Left colon (tissue), 2 donors: Measurements from ENCODE around the gene NCK2. TPM values are rescaled to one million over a fixed set of nuclear protein-coding genes. Genes with fewer than 3 reads are reported as not detected.

Experiments
- ATAC-seq: fragments of 200-7000 bp; cut with Tn5 transposase; one replicate; pipeline ENCODE4 v1.9.1; 2020; ENCODE audit warnings: mild to moderate bottlenecking, moderate library complexity
- DNase-seq, 2 donors: peaks; one replicate each; pipeline ENCODE4 v3.0.0-alpha.2; 2020
- intact Hi-C, 2 donors: fragments of 100-400 bp; cut with DNase I in 1 of 2; cut with micrococcal nuclease in 1 of 2; formaldehyde crosslinking; loops; one replicate each; pipeline versions ENCODE4 v1.11.2 to v1.14.0; 2022; cut with DNase I, micrococcal nuclease
- total RNA-seq, 2 donors: library from RNA; stranded (reverse); fragmentation: NEBNext Ultra II Directional; extraction: Animal tissue kit (Norgen Biotek cat#: 25700); gene quantifications; one replicate each; pipeline ENCODE4 v1.2.1, GENCODE V29; 2021
- donor health status: DM: no; HTN: no; CAD: no.
- donor health status: DM: yes; HTN: yes; CAD: no.

NCK2 gene
- total RNA-seq, 2 donors from 2014 or later = 51.8 to 76.6 TPM

DNA sequence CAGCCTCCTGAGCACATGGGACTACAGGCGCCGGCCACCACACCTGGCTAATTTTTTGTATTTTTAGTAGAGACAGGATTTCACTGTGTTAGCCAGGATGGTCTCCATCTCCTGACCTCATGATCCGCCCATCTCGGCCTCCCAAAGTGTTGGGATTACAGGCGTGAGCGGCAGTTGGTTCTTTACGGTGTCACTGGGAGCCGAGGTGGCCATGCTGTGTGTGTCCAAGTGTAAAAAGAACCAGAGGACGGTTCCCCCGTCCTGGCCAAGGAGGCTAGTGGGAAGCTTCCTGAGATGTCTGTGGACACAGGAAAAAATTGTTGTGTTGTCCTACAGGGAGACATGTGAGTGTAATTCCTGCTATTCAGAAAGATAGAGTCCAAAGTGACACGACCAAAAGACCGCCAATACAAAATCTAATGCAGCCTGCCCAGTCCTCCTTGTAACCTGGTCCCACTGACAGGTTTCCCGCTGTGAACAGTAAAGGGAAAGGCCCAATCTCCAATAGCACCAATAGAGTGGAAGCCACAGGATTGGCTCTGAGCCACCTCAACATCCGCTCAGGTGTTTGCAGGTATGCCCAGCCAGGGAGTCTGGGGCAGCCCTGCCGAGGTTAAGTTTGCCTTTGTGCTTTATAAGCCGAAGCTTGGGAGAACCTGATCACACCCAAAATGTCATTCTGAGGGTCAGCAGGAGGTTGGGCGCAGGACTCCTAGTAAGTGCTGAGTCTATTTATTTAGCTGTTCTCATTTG lies 40.6 kb downstream of the NCK2 start:
- DNase-seq (no peak), ATAC-seq (no peak)
- intact Hi-C loops = no loop called here

DNA sequence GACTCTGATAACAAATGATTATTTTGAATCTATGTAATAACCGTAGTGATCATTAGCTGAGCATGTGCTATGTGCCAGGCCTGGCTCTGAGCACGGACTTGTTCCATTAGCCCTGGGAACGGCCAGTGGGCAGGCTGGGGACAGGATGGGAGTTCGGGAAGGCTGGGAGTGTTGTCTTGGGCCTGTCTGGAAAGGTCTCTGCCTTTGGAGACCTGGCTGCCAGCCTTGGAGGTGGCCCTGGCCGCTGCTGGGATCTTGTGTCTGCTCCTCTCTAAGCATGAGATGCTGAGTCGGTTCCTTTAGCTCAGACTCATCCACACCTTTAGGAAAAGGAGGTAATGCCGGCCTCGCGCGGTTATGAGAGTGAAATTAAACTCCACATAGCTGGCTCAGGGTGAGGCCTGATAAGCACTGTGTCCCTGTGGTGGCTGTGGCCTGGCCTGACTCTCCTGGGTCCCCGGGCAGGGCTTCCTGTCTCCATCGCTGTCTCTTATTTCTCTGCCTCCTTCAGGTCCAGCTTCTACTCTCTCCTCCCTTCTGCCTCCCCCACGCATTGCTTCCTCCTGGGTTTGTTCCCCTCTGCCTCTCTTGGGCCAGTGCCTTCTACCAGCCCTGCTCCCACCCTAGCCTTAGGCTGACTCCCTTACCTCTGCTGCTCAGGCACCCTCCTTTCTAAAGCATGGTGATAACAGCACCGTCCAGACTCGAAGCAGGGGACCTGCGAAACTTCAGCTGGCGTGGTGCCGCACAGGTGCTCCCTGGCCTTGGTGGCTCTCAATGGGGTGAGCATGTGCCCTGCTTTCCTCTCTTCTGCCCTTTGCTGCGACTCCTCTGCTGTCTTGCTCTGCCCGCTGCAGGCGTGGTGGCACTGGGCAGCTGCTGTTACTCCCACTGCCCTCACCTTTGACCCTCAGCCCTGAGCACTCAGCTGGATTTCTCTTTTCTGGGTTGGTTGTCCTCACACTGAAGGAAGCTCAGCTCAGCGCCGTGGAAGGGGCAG lies 41.8 kb downstream of the NCK2 start:
- ATAC-seq = no peak
- intact Hi-C loops = no loop called here
- no peak for DNase-seq

DNA sequence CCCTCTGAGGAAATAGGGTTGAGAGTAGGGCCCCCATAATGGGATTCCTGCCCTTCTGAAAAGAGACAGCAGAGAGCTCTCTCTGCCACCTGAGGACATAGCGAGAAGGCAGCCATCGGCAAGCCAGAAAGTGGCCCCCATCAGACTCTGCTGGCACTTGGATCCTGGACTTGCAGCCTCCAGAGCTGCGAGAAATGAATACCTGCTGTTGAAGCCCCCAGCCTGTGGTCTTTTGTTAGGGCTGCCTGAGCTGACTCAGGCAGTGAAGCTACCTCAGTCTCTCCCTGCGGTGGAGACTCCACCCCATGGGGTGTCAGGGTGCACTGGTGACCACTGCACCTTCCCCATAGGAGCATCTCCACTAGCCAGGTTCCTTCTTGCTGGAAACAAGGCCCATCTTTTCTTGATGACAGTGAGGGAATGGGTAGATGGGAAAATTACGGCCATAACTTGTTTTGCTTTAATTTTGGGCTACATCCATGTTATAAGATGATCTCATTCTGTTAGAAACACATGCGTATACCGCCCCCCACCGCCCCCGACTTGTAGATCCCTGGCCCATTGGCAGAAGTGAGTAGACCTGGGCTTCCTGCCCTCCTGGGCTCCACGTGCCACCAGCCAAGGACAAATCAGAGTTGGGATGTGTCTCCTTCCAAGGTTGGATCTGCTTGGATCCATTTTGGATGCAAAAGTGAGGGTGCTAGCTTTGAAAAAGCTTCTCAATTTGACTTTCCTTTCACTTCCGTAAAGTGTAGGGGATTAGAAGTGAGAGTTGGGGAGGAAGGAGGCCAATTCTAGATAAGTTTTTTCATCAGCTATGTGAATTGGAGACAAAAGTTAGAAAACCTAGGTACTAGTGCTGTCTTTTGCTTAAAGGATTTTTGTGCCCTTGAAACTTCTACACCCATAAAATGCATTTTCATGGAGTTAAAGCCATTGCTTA lies 42.9 kb downstream of the NCK2 start:
- peak in 1 of 2 donors; percentile 63 for DNase-seq
- ATAC-seq = no peak
- intact Hi-C loops = no loop called here

- intact Hi-C loops = no loop called here
- DNase-seq = no peak
- no peak for ATAC-seq
These were observed 44.1 kb downstream of the NCK2 start for GRCh38 chr2:105788670-105789290.

DNA sequence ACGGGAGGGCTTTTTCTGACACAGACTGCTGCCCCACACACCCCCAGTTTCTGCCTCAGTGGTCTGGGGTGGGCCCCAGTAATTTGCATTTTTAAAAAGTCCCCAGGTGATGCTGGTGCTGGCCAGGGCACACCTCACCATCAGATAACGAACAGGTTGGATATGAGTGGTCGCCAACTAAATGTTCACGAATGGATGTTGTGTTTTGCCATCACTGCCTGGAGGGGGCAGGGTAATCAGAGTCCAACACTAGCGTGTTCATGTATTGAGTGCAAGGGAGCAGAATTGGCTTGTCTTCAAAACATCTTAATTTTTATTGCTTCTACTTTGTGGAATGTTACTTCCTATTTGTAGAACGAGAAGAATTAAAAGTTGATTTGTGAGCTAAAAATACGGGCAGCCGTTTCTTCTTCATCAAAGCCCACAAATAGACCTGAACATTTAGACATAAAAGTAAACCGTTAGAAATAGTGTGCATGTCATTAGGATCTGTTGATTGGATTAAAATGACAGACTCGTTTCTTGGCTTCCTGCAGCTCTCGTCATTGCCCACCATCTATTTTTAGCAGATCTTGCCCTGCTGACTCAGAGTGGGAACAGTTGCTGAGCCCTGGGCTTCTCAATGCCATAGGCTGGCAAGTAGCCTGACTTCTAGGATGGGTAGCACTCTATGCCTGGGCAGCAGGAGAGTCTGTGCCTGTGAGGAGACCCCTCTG lies 45.2 kb downstream of the NCK2 start:
- ATAC-seq (peak; percentile 1), DNase-seq (peak in 1 of 2 donors; percentile 26)
- intact Hi-C loops = no loop called here

GRCh38 chr2:105790461-105791149 lies 45.9 kb downstream of the NCK2 start:
- intact Hi-C loops = no loop called here
- DNase-seq (peak; percentile 76 to 85), ATAC-seq (peak; percentile 95)

DNA sequence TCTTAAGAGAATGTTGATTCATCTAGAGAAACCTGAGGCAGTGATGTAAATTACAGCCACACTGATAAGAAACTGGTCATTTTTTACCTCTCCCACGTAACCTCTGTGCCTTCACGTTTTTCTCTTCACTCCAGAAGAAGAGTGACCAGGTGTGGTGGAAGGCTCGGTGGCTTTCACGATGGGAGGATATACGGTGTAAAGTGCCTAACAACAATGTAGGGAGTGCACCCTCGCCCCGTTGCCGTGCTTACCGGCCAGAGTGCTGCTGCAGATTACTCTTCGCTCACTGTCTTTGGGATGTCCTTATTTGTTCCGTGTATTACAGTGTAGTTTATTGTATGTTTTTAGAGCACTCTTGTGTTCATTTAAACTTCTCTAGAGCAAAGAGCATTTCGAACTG lies 46.5 kb downstream of the NCK2 start:
- peak; percentile 55 for ATAC-seq
- intact Hi-C loops = no loop called here
- no peak for DNase-seq

GRCh38 chr2:105792561-105792960 lies 47.8 kb downstream of the NCK2 start:
- no peak for ATAC-seq
- intact Hi-C loops = no loop called here
- DNase-seq = no peak

DNA sequence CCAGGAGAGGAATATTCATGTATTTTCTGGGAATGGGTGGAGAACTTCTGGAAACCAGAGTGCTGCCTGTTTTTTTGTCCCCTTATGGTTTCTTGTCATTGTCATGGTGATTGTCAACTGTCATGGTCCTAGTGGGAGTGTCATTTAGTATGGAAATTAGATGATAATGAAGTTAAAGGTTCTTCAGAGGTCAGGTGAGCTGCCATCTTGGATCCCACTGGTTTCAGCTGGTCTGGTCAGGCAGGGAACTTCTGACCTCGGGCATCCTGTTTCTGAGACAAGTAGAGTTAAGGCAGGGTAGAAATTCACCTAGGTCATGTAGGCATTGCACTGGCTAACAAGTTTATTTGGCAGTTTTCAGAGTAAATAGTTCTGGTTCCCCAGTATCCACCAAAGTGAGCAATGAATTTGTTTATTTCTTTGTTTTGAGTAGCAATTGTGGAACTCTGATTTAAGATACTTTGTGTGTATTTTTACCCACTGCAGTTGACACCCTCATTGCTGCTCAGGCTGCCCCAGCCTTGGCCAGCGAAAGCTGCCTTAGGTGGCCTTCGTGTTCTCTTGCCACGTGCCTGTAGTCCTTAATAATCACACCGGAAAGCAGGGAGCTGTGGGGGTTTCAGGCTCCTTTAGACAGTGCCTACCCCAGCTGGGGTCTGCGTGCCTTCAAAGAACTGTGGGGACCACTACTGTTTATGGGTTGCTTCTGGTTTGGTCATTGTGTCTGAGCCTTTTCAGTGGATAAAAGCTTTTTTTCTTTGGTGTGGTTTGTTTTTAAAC lies 48.7 kb downstream of the NCK2 start:
- no peak for DNase-seq
- intact Hi-C loops = no loop called here
- ATAC-seq = no peak

GRCh38 chr2:105794926-105795574 lies 50.3 kb downstream of the NCK2 start:
- intact Hi-C loops = no loop called here
- ATAC-seq = no peak
- DNase-seq = no peak

GRCh38 chr2:105795575-105795934 lies 50.8 kb downstream of the NCK2 start:
- DNase-seq (no peak), ATAC-seq (no peak)
- intact Hi-C loops = no loop called here

DNA sequence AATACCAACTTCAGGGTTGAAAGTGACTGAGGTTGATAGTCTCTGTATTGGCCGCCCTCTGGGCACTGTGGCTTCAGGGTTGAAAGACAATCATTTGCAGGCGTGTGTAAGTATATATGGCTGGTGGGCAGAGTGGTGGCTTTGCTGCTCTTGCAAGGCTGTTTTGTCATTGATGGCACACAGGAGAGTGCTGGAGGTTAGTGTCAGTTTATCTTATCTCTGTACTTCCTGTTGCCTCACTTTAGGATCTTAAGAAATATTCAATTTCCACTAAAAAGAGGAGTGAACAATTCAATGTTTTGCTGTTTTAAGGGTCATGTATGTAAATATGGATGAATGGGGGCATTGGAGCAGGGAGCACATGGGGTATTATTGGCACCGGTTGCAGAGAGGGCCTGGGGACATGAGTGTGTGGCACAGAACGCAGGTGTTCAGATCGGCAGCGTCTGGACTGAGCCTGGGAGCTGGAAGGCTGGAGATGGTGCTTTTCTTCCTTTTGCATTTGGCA lies 51.5 kb downstream of the NCK2 start:
- DNase-seq (no peak), ATAC-seq (no peak)
- intact Hi-C loops = no loop called here

DNA sequence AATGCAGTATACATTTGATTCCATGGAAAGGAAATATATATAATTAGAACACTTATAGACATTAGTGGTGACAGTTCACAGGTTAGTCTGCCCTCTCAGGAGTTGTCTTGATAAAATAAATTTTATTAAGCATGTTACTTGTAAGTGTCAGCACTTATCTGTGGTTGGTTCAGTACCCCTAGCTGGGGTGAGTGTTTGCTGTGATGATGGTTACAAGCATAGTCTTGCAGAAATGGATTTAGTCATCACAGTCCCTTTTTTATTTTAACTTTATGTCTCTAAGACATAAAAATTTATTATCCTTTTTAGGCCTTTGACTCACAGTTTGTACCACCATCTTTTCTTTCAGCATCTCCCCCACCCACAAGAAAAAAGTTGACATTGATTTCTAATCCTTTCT lies 52.1 kb downstream of the NCK2 start:
- ATAC-seq = no peak
- intact Hi-C loops = no loop called here
- no peak for DNase-seq

- intact Hi-C loops = no loop called here
- ATAC-seq (no peak), DNase-seq (no peak)
These were observed 52.6 kb downstream of the NCK2 start for GRCh38 chr2:105797298-105797819.

- ATAC-seq (no peak), DNase-seq (peak in 1 of 2 donors; percentile 2)
- intact Hi-C loops = no loop called here
These were observed 53.9 kb downstream of the NCK2 start for GRCh38 chr2:105798595-105798994.
